T-helper 1 cell treated with Interleukin-12 subunit alpha and Interleukin-12 subunit beta and Interleukin-4 antibody, amounts not matched to agents 30 μg/mL and 1 μg/mL, for 36 hours (primary cell): Measurements from ENCODE around the gene ST3GAL2.
A peak's percentile ranks its signal among the peaks of the same experiment; 100 is the strongest.
"Not testable (repeated sequence)": the region's sequence is repeated elsewhere in the genome, so short reads cannot be mapped to it uniquely, and the experiment has no call there.

Experiments used
- H3K27ac Mint-ChIP-seq: one replicate; pipeline ENCODE4 v1.8.0; 2021; ENCODE audit warnings: mild to moderate bottlenecking, mixed read lengths
- H3K27me3 Mint-ChIP-seq: one replicate; pipeline ENCODE4 v1.8.0; 2021; ENCODE audit warnings: low read depth, mixed read lengths
- H3K36me3 Mint-ChIP-seq: one replicate; pipeline ENCODE4 v1.8.0; 2021; ENCODE audit warnings: low read depth, mixed read lengths
- H3K4me1 Mint-ChIP-seq: one replicate; pipeline ENCODE4 v1.8.0; 2021; ENCODE audit warnings: low read depth, mixed read lengths
- H3K4me3 Mint-ChIP-seq: one replicate; pipeline ENCODE4 v1.8.0; 2021; ENCODE audit warnings: mild to moderate bottlenecking, moderate library complexity, mixed read lengths
- H3K9me3 Mint-ChIP-seq: one replicate; pipeline ENCODE4 v1.8.0; 2021; ENCODE audit warnings: mixed read lengths

ST3GAL2 gene

DNA sequence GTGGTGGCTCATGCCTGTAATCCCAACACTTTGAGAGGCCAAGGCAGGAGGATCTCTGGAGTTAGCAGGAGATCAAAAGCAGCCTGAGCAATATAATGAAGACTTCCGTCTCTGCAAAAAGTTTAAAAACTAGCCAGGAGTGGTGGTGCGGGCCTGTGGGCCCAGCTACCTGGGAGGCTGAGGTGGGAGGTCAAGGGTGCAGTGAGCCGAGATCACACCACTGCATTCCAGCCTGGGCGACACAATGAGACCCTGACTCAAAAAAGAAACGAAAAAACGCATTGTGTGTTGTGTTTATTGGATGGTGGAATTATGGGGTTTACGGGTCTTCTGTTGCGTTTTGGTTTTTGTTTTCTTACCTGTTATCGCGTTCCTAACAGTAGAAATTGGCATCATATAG lies 93.1 kb downstream of the ST3GAL2 start:
- Mint-ChIP-seq H3K9me3 (no peaks in the 10 kb centered on the region), H3K27me3 (no peaks in the 10 kb centered on the region), H3K4me1 (peaks cover 17% of the 10 kb centered on the region)

DNA sequence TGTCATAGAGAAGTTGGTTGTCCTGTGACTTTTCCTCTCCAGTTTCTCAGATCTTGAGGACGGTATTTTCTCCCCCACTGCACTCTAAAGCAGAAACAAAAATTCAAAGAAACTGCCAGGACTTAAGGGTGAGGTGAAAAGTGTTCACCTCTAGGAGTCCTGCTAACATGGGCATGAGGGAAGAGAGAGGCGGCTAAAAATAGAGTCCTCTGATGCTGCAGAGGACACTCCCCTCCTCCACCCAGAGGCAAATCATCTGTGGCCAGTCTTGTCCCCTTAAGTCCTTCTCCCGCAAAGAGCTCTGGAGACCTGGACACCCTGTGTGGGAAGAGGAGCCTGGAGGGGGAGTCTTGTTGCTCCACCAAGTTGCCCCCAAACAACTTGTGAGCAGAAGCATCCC lies 96.9 kb downstream of the ST3GAL2 start:
- Mint-ChIP-seq H3K9me3 (no peaks in the 10 kb centered on the region), H3K36me3 (peaks cover 5% of the 10 kb centered on the region), H3K27ac (no peak overlapping the region), H3K4me3 (no peak overlapping the region), H3K27me3 (no peaks in the 10 kb centered on the region), H3K4me1 (peaks cover 9% of the 10 kb centered on the region)

More for the DNA sequence above, 93.1 kb downstream of the ST3GAL2 start:
- Mint-ChIP-seq H3K27ac (peak overlapping the region; percentile 89), H3K4me3 (peak overlapping the region; percentile 97), H3K36me3 (peaks cover 5% of the 10 kb centered on the region)

GRCh38 chr16:70341600-70341999 lies 97.3 kb downstream of the ST3GAL2 start:
- no peak overlapping the region for H3K4me3 Mint-ChIP-seq
- H3K27ac Mint-ChIP-seq, result no peak overlapping the region
- no peaks in the 10 kb centered on the region for H3K27me3 Mint-ChIP-seq
- H3K36me3 Mint-ChIP-seq, result peaks cover 2% of the 10 kb centered on the region
- no peaks in the 10 kb centered on the region for H3K9me3 Mint-ChIP-seq
- peaks cover 9% of the 10 kb centered on the region for H3K4me1 Mint-ChIP-seq

DNA sequence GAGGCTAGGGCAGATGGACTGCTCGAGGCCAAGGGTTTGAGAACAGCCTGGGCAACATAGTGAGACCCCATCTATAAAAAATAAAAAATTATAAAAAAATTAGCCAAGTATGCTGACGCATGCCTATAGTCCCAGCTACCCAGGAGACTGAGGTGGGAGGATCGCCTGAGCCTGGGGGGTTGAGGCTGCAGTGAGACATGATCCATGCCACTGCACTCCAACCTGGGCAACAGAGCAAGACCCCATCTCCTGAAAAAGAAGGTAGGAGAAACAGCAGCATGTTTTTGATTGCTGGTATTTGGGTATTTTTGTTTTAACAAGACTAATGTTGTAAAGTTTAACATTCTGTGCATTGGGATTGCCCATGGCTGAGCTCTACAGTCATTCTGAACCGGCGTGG lies 101.1 kb downstream of the ST3GAL2 start:
- Mint-ChIP-seq H3K9me3 (no peaks in the 10 kb centered on the region), H3K4me3 (no peak overlapping the region), H3K36me3 (peaks cover 21% of the 10 kb centered on the region)

DNA sequence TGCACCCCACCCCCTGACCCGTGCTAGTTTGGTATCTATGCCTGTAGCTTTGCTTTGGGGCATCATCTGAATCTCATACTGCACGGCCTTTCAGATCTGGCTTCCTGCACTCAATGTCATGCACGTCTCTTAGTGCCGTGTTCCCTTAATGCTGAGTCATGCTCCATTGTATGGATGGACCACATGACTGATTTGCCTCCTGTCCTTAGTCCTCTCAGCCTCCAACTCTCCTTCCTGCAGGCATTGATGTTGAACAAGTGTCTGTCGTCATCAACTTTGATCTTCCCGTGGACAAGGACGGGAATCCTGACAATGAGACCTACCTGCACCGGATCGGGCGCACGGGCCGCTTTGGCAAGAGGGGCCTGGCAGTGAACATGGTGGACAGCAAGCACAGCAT lies 106.2 kb downstream of the ST3GAL2 start:
- H3K27me3 Mint-ChIP-seq, H3K27ac Mint-ChIP-seq, H3K4me1 Mint-ChIP-seq, H3K9me3 Mint-ChIP-seq, H3K4me3 Mint-ChIP-seq: not testable (repeated sequence)
- peaks cover 25% of the 10 kb centered on the region for H3K36me3 Mint-ChIP-seq

More for the DNA sequence above, 101.1 kb downstream of the ST3GAL2 start:
- peaks cover 2% of the 10 kb centered on the region for H3K4me1 Mint-ChIP-seq
- no peaks in the 10 kb centered on the region for H3K27me3 Mint-ChIP-seq
- no peak overlapping the region for H3K27ac Mint-ChIP-seq

- Mint-ChIP-seq H3K36me3 (peaks cover 25% of the 10 kb centered on the region), H3K4me3 (no peak overlapping the region), H3K4me1 (peaks cover 3% of the 10 kb centered on the region), H3K9me3 (no peaks in the 10 kb centered on the region), H3K27me3 (no peaks in the 10 kb centered on the region), H3K27ac (no peak overlapping the region)
These were observed 107.1 kb downstream of the ST3GAL2 start for GRCh38 chr16:70331588-70332358.

GRCh38 chr16:70331091-70331490 lies 107.8 kb downstream of the ST3GAL2 start:
- Mint-ChIP-seq H3K9me3 (no peaks in the 10 kb centered on the region), H3K27me3 (no peaks in the 10 kb centered on the region), H3K4me3 (no peak overlapping the region), H3K36me3 (peaks cover 24% of the 10 kb centered on the region), H3K27ac (no peak overlapping the region), H3K4me1 (peaks cover 3% of the 10 kb centered on the region)
